ENCODE results near the gene VCPKMT.

VCPKMT gene

GRCh38 chr14:50107850-50108249 lies 8.5 kb downstream of the VCPKMT start:
- DNase-seq (ENCODE audit: low read depth) = no peak

DNA sequence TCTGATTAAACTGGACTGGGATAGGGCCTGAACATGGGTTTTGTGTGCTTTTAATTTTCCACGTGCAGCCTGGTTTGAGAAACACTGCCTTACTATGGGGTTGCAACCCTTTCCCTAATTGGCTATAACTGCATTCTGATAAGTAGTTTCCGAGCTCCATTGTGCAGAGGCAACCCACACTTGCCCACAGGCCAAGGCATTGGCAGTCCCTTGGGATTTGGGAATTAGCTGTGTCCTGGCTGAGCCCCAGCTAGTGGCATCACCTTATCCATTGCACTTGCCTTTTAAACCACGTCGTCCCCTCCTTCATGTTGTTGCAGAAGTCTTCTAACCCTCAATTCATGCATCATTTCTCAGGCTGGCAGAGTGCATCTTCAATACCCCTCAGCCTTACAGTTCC lies 10.2 kb downstream of the VCPKMT start:
- no peak for DNase-seq (ENCODE audit: low read depth)
- TF ChIP-seq, protein P1, sequence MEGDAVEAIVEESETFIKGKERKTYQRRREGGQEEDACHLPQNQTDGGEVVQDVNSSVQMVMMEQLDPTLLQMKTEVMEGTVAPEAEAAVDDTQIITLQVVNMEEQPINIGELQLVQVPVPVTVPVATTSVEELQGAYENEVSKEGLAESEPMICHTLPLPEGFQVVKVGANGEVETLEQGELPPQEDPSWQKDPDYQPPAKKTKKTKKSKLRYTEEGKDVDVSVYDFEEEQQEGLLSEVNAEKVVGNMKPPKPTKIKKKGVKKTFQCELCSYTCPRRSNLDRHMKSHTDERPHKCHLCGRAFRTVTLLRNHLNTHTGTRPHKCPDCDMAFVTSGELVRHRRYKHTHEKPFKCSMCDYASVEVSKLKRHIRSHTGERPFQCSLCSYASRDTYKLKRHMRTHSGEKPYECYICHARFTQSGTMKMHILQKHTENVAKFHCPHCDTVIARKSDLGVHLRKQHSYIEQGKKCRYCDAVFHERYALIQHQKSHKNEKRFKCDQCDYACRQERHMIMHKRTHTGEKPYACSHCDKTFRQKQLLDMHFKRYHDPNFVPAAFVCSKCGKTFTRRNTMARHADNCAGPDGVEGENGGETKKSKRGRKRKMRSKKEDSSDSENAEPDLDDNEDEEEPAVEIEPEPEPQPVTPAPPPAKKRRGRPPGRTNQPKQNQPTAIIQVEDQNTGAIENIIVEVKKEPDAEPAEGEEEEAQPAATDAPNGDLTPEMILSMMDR (IDR thresholded peaks at IDR 0.05; ENCODE audit: control insufficient read depth, extremely low read depth, insufficient read depth) = no peak

More at GRCh38 chr14:50107850-50108249, 8.5 kb downstream of the VCPKMT start:
- TF ChIP-seq, protein P1 (IDR thresholded peaks at IDR 0.05; ENCODE audit: control insufficient read depth, extremely low read depth, insufficient read depth) = no peak
- H3K4me3 ChIP-seq (ENCODE audit: low read depth, low read length) = no peak overlapping the region

DNA sequence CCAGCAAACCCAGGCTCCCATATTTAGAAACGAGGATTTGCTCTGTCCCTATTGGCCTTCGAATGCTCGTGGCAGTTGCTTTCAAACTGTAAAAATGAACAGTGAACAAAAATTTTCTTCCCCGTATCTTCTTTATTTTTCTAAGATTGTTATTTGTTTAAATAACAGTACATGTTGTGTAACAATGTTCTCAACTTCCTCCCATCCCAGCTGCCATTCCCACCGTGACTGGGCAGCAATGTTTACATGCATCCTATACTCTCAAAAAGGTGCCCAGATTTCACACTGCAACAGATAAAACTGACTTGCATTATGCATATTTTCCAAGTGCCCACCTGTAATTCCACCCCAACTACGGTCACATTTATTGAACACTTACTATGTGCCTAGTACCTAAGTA lies 12.8 kb downstream of the VCPKMT start:
- DNase-seq (ENCODE audit: low read depth) = no peak
- TF ChIP-seq, protein P1 (IDR thresholded peaks at IDR 0.05; ENCODE audit: control insufficient read depth, extremely low read depth, insufficient read depth) = no peak
- no peak overlapping the region for H3K4me3 ChIP-seq (ENCODE audit: low read depth, low read length)

More for the DNA sequence above, 10.2 kb downstream of the VCPKMT start:
- H3K4me3 ChIP-seq (ENCODE audit: low read depth, low read length) = no peak overlapping the region

- H3K4me3 ChIP-seq (ENCODE audit: low read depth, low read length) = no peak overlapping the region
- TF ChIP-seq, protein P1 (IDR thresholded peaks at IDR 0.05; ENCODE audit: control insufficient read depth, extremely low read depth, insufficient read depth) = no peak
- DNase-seq (ENCODE audit: low read depth) = peak; percentile 13
Observed at GRCh38 chr14:50101417-50101816, 15.0 kb downstream of the VCPKMT start.

GRCh38 chr14:50100805-50101204 lies 15.6 kb downstream of the VCPKMT start:
- DNase-seq (ENCODE audit: low read depth) = no peak
- no peak overlapping the region for H3K4me3 ChIP-seq (ENCODE audit: low read depth, low read length)
- TF ChIP-seq, protein P1 (IDR thresholded peaks at IDR 0.05; ENCODE audit: control insufficient read depth, extremely low read depth, insufficient read depth) = no peak

DNA sequence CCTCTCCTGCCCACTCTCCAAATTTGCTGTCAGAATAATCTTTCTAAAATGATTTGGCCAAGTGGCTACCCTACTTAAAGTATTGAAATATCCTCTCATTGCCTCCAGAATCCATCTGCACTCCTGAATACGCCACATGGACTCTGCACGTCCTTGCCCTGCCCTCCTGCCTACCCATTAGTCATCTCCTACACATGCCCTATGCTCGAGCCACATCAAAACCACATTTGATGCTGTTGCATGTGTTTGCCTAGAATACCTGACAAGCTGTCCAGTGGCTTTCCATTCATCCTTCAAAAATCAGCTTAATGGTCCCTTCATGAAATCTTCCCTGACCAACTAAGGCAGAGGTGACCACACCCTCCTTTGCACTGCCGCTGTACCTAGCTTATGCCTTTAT lies 17.0 kb downstream of the VCPKMT start:
- no peak for DNase-seq (ENCODE audit: low read depth)
- no peak overlapping the region for H3K4me3 ChIP-seq (ENCODE audit: low read depth, low read length)
- TF ChIP-seq, protein P1 (IDR thresholded peaks at IDR 0.05; ENCODE audit: control insufficient read depth, extremely low read depth, insufficient read depth) = no peak

DNA sequence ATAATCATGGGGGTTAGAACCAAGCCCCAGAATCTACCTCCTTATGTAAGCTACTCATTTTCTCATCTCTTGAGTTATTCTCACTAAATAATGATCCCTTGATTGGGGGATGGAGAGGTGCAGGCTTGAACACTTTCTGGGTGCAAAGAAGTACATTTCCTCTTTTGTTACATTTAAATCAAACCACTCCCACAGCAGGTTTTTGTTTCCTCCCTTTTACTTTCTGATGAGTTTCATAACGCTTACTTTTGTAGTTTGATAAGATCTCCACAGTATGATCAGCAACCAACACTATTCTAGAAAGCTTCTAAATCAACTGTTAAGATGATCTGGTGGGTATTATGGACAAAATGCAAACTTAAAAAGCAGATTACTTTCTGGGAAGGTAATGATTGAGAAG lies 20.5 kb downstream of the VCPKMT start:
- no peak for DNase-seq (ENCODE audit: low read depth)
- TF ChIP-seq, protein P1 (IDR thresholded peaks at IDR 0.05; ENCODE audit: control insufficient read depth, extremely low read depth, insufficient read depth) = no peak
- no peak overlapping the region for H3K4me3 ChIP-seq (ENCODE audit: low read depth, low read length)

Data from LNCaP clone FGC (cell line).